Keratinocyte (primary cell): Measurements from ENCODE around the gene P4HB.

Experiments used
- CTCF ChIP-seq, 3 experiments: IDR thresholded peaks in 1 of 3; conservative IDR thresholded peaks in 1 of 3; optimal IDR thresholded peaks in 1 of 3; 2 replicates in 2 of 3; 3 replicates in 1 of 3; pipeline versions ENCODE3 to v1.5.1; 2011; ENCODE audit warnings: low read length in 3 of 3, mild to moderate bottlenecking in 3 of 3, moderate library complexity in 2 of 3, control low read depth in 1 of 3, inconsistent platforms in 1 of 3; ENCODE audit not compliant: insufficient read depth in 2 of 3; ENCODE audit errors: extremely low read depth in 1 of 3
- EZH2 ChIP-seq: IDR thresholded peaks from one replicate; pipeline ENCODE4 v1.6.1; 2012; ENCODE audit warnings: inconsistent platforms, mild to moderate bottlenecking, low read length, moderate library complexity

DNA sequence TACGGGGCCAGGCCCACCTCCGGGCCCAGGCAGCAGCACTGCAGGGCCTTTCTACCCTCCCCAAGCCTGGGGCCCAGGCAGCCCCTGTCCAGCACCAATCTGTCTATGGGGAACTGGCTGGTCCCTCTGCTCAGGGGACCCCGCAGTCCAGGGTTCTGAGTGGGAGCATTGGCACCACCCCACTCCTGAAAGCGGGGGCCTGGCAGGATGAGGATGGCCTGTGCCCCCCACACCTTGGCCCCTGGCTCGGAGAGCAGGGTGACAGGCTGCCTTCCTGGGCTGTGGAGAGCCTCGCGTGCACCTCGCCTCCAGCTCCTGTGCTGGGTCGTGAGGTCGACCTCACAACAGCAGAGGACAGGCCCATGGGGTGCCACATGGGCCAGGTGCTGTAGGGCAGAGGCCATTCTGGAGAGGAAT lies 43.1 kb upstream of the P4HB start:
- TF ChIP-seq CTCF (optimal IDR thresholded peaks at IDR 0.05 in 1 of 3, IDR thresholded peaks at IDR 0.05 in 1 of 3, conservative IDR thresholded peaks at IDR 0.05 in 1 of 3; ENCODE audit: extremely low read depth in 1 of 3, insufficient read depth in 2 of 3, low read length in 3 of 3) (no peak), EZH2 (no peak)
